Panc1 (cell line): ENCODE measurements around the gene PGM5. TPM values are rescaled to one million over a fixed set of nuclear protein-coding genes. Genes with fewer than 3 reads are reported as not detected.
"Not testable (repeated sequence)": the region's sequence is repeated elsewhere in the genome, so short reads cannot be mapped to it uniquely, and the experiment has no call there.

Experiments used
- ATAC-seq: fragments of 200-7000 bp; cut with Tn5 transposase; 2 replicates; pipeline ENCODE4 v1.9.1; 2020; ENCODE audit warnings: mild to moderate bottlenecking, moderate library complexity
- BruUV-seq: library from RNA; stranded (reverse); fragments of 400-500 nt; replicated peaks from 2 replicates; lab custom pipeline; 2021; lab: Mats Ljungman, UMichigan
- CTCF ChIA-PET: fragments of 300-600 bp; sonication (Branson Sonifier 250); formaldehyde crosslinking; loops from one replicate; lab custom pipeline; 2022; ENCODE audit warnings: antibody characterized with exemption; lab: Charles Lee
- POLR2A ChIA-PET: fragments of 300-600 bp; sonication (Branson Sonifier 250); formaldehyde crosslinking; loops from one replicate; lab custom pipeline; 2022; ENCODE audit warnings: antibody characterized with exemption; lab: Charles Lee
- DNase-seq: peaks from one replicate; pipeline ENCODE4 v3.0.0-alpha.2; 2010; ENCODE audit warnings: low read depth, low spot score
- H3K27ac ChIP-seq: 2 replicates; pipeline ENCODE4 v1.5.1; 2011; ENCODE audit warnings: mild to moderate bottlenecking, low read length, inconsistent platforms
- H3K27me3 ChIP-seq: fragments of 200-500 bp; sonication (Bioruptor generic); 2 replicates; pipeline ENCODE4 v1.6.0; 2014; ENCODE audit warnings: low read length, inconsistent platforms; ENCODE audit not compliant: control insufficient read depth, insufficient read depth
- H3K36me3 ChIP-seq: fragments of 200-500 bp; sonication (Bioruptor generic); 2 replicates; pipeline ENCODE4 v1.5.1; 2014; ENCODE audit warnings: inconsistent platforms, mild to moderate bottlenecking, low read length, moderate library complexity; ENCODE audit not compliant: control insufficient read depth, insufficient read depth
- H3K4me1 ChIP-seq: 2 replicates; pipeline ENCODE4 v1.5.1; 2011; ENCODE audit warnings: inconsistent platforms, mild to moderate bottlenecking, low read length, moderate library complexity; ENCODE audit not compliant: control insufficient read depth, insufficient read depth
- H3K4me3 ChIP-seq, 2 experiments: 2 replicates each; pipeline ENCODE4 v1.5.1; 2011 to 2012; ENCODE audit warnings: low read depth in 2 of 2, low read length in 2 of 2, mild to moderate bottlenecking in 2 of 2, inconsistent platforms in 1 of 2, moderate library complexity in 1 of 2
- H3K9me3 ChIP-seq: fragments of 200-500 bp; sonication (Bioruptor generic); 2 replicates; pipeline ENCODE4 v1.5.1; 2014; ENCODE audit warnings: low read depth, mild to moderate bottlenecking, inconsistent platforms, low read length, moderate library complexity; ENCODE audit not compliant: control insufficient read depth, insufficient read depth
- in situ Hi-C: cut with HindIII; loops from 2 replicates; pipeline ENCODE4 v1.10.0; 2016; ENCODE audit warnings: low sequenced_read_pairs, low pct_unique_long_range_greater_than_20kb
- intact Hi-C: fragments of 100-400 bp; cut with micrococcal nuclease; formaldehyde crosslinking; loops from one replicate; pipeline ENCODE4 v1.10.0; 2022; ENCODE audit not compliant: unreplicated experiment
- total RNA-seq: library from RNA; stranded (reverse); gene quantifications from one replicate; pipeline ENCODE4 v1.2.1, GENCODE V29; 2021; ENCODE audit not compliant: unreplicated experiment

The PGM5 gene
- total RNA-seq, 1 experiment from 2014 or later: 0.21 TPM

DNA sequence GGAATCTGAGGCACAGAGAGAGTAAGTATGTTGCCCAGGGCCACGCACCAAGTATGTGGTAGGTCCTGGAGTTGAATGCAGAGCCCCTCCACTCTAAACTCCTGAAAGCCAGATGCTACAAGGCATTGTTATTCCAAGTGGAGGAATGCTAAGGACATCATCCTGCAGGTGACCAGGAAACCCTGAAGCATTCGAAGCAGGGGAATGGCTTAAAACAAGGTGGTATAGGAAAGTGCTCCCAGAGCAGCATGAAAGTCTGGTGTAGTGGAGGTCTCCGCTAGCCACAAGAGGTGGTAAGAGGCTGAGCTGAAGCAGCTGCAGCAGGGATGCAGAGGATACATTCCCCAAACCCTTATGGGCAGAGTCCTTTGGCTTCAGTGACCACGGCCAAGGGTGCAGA, 27.3 kb upstream of the PGM5 start:
- CTCF ChIA-PET, H3K27me3 ChIP-seq, H3K27ac ChIP-seq, intact Hi-C loops, H3K4me1 ChIP-seq, in situ Hi-C loops, H3K4me3 ChIP-seq, DNase-seq, H3K9me3 ChIP-seq, H3K36me3 ChIP-seq, POLR2A ChIA-PET, BruUV-seq, ATAC-seq: not testable (repeated sequence)

GRCh38 chr9:68330531-68331173, 25.8 kb upstream of the PGM5 start:
- H3K27ac ChIP-seq, DNase-seq, H3K9me3 ChIP-seq, H3K36me3 ChIP-seq, BruUV-seq, intact Hi-C loops, POLR2A ChIA-PET, H3K4me1 ChIP-seq, CTCF ChIA-PET, H3K4me3 ChIP-seq, H3K27me3 ChIP-seq, ATAC-seq, in situ Hi-C loops: not testable (repeated sequence)

DNA sequence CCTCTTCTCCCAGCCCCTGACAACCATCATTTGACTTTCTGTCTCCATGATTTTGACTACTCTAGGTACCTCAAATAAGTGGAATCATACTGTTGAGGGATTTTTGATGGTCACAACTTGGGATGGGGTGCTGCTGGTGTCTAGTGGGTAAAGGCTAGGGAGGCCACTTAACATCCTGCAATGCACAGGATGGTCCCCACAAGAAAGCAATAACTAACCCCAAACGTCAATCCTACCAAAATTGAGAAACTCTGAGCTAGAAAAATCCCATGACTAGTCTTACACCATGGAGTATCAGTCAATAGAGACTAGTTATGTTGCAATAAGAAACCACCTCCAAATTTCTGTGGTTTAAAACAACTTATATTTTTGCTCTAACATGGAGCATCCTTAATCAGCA, 24.3 kb upstream of the PGM5 start:
- POLR2A ChIA-PET, H3K27ac ChIP-seq, H3K27me3 ChIP-seq, intact Hi-C loops, H3K4me1 ChIP-seq, H3K9me3 ChIP-seq, DNase-seq, H3K4me3 ChIP-seq, BruUV-seq, H3K36me3 ChIP-seq, ATAC-seq, in situ Hi-C loops, CTCF ChIA-PET: not testable (repeated sequence)

GRCh38 chr9:68335935-68336334, 20.5 kb upstream of the PGM5 start:
- ATAC-seq, H3K4me1 ChIP-seq, H3K27me3 ChIP-seq, H3K4me3 ChIP-seq, H3K9me3 ChIP-seq, CTCF ChIA-PET, intact Hi-C loops, BruUV-seq, H3K36me3 ChIP-seq, POLR2A ChIA-PET, in situ Hi-C loops, H3K27ac ChIP-seq, DNase-seq: not testable (repeated sequence)

DNA sequence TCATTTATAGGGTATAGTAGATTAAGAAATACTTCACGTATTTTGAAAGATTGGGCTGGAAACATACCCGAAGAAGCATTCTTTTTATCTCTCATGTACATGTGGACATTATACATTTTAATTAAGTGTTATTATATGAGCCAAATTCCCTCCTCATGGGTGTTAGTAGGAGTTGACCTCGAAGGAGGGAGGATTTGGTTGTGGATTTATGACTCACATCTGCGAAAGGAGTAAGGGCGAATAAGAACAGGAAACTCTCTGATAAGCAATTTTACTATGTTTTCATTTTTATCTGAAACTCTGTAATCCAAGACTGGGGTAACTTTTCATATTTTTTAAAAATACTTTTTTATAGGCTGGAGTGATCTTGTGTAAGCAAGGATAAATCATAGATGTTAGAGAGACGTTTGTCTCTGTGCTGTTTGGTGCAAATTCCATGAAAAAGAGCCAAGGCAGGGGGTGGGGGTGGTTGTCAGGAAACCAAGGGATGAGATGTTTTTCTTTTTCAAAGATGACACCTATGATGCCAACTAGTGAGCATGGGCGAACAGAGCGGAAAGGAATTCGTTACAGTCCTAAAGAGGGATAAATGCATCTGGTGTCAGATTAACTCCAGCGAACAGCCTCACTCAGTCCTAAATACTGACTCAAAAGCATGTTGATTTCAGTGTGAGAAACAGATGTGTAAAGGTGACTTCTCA, 19.6 kb upstream of the PGM5 start:
- CTCF ChIA-PET, intact Hi-C loops, DNase-seq, H3K9me3 ChIP-seq, H3K4me3 ChIP-seq, BruUV-seq, H3K27me3 ChIP-seq, in situ Hi-C loops, H3K4me1 ChIP-seq, H3K27ac ChIP-seq, H3K36me3 ChIP-seq, ATAC-seq, POLR2A ChIA-PET: not testable (repeated sequence)

DNA sequence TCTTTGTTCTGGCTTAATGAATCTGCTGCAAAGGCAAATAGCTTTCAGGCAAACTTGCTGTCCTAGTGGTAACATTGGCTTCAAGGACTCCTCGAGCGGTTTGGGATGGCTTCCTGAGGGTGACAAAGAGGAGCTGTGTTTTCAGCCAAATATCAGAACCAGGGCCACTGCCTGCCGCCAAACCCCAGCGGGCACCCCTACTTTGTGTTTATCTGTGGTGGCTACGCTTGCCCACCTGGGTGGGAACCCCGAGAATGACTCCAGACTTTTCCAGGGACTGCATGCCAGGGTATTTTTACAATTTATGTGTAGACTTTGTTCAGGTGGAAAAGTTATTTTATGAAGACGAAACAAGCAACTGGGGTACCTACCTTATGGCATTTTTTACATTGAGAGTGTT, 18.4 kb upstream of the PGM5 start:
- H3K4me1 ChIP-seq, H3K27me3 ChIP-seq, H3K36me3 ChIP-seq, DNase-seq, CTCF ChIA-PET, POLR2A ChIA-PET, ATAC-seq, H3K4me3 ChIP-seq, H3K27ac ChIP-seq, BruUV-seq, in situ Hi-C loops, intact Hi-C loops, H3K9me3 ChIP-seq: not testable (repeated sequence)
